ENCODE data around the gene TNPO2. TPM values are rescaled to one million over a fixed set of nuclear protein-coding genes. Genes with fewer than 3 reads are reported as not detected.
A peak's percentile ranks its signal among the peaks of the same experiment; 100 is the strongest.

TNPO2 gene
- total and polyA plus RNA-seq, 2 of the 13 experiments (the other 11 are each of a cell fraction or from before 2014, with no cell fraction given) = 31.7 to 61.0 TPM

DNA sequence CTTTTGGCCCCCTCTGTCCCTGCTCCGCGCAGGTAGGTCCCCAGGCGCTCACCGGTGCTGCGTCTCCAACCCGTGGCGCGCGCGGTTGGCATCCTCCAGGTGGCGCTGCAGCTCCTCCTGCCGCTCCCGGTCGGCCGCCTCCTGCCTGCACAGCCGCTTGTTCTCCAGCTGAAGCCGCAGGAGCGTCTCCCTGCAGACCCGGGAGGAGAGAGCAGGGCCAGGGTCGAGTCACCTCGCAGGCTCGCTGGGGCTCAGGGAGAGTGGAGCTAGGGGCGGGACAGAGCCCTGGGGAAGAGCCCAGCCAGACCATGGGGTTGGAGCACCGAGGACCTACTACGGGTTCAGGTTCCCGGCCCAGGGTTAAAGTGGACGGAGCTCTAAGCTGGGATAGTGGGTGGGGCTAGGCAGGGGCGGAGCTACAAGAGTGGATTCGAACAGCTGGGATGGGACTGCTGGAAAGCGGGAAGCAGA lies 42.4 kb upstream of the TNPO2 start (continued):
- TF ChIP-seq YY1 (IDR thresholded peaks at IDR 0.05; ENCODE audit: insufficient read depth, insufficient replicate concordance, low read depth, low read length) (peak; percentile 73), HDAC2 (CRISPR knock-in tag; IDR thresholded peaks at IDR 0.05) (peak; percentile 49; the same call in 1 of the 2 replicates), HOXA7 (CRISPR knock-in tag; IDR thresholded peaks at IDR 0.05) (no peak), GATAD2A (CRISPR knock-in tag; IDR thresholded peaks at IDR 0.05) (peak; percentile 65), BRCA1 (CRISPR knock-in tag; IDR thresholded peaks at IDR 0.05) (no peak), KLF13 (CRISPR knock-in tag; IDR thresholded peaks at IDR 0.05) (no peak; the same call in 1 of the 2 replicates), MLXIP (CRISPR knock-in tag; IDR thresholded peaks at IDR 0.05; ENCODE audit: borderline replicate concordance) (no peak), KAT2B (IDR thresholded peaks at IDR 0.05; ENCODE audit: borderline replicate concordance, low read depth, low read length) (no peak), AKAP8 (CRISPR knock-in tag; IDR thresholded peaks at IDR 0.05) (no peak), MED8 (CRISPR knock-in tag; IDR thresholded peaks at IDR 0.05; ENCODE audit: insufficient replicate concordance) (peak; percentile 25), HDAC6 (IDR thresholded peaks at IDR 0.05; ENCODE audit: low read depth, low read length) (no peak), TEAD3 (CRISPR knock-in tag; optimal IDR thresholded peaks at IDR 0.05; ENCODE audit: borderline replicate concordance) (peak; percentile 50), RFXANK (CRISPR knock-in tag; IDR thresholded peaks at IDR 0.05) (no peak), SOX6 (IDR thresholded peaks at IDR 0.05) (no peak), SOX6 (CRISPR knock-in tag; IDR thresholded peaks at IDR 0.05) (peak; percentile 51), MEF2D (CRISPR knock-in tag; IDR thresholded peaks at IDR 0.05) (0 out of 2 replicates have a peak, but pooled peaks have one; percentile 36), ZNF335 (CRISPR knock-in tag; IDR thresholded peaks at IDR 0.05) (0 out of 2 replicates have a peak, but pooled peaks have one; percentile 60), ZNF513 (CRISPR knock-in tag; conservative IDR thresholded peaks at IDR 0.05) (0 out of 2 replicates have a peak, but pooled peaks have one; percentile 29), RFXAP (CRISPR knock-in tag; IDR thresholded peaks at IDR 0.05; ENCODE audit: borderline replicate concordance) (0 out of 2 replicates have a peak, but pooled peaks have one; percentile 48), ZNF431 (CRISPR knock-in tag; IDR thresholded peaks at IDR 0.05; ENCODE audit: borderline replicate concordance, low read depth) (no peak), LCORL (IDR thresholded peaks at IDR 0.05) (no peak), LCORL (CRISPR knock-in tag; IDR thresholded peaks at IDR 0.05) (peak; percentile 56; the same call in 1 of the 2 replicates), GATAD1 (CRISPR knock-in tag; IDR thresholded peaks at IDR 0.05) (peak; percentile 66), HOXA3 (CRISPR knock-in tag; IDR thresholded peaks at IDR 0.05) (peak; percentile 82)
